Measurements from ENCODE around the gene DDX39B.

DNA sequence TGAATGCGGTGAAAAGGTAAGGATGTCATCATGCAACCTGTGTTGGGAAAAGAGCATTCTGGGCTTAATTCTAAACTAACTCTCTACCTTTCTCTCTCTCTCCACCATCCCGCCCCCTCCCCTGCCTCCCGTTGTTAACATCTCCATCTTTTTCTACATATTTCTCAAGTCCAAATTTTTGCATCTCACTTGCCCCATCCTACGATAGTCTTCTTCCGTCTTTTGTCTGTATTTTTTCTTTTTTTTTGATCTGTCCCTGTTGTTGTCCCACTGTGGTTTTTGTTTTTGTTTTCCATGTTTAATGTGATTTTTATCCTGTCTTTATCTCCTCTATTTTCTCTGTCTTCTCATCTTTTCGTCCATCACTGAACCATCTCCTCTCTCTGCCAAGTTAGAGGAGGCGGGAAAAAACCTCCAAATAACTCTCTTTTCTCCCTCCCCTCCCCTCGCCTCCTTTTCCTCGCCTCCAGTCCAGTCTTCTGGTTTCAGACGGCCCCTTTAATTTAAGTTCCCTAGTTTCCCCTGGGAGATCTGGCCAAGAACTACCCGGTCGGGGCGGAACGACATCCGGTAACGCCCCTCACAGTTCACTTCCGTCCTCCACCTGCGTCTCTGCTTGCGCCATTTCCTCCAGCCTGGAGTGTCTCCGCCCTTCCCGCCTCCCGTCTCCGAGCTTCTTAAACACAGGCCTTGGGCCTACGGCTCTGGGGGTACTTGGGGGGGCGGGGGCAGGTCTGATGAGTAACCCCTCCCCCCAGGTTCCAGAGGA is 5.3 kb upstream of the DDX39B start, which contains the start of gene NFKBIL1:
- TF ChIP-seq CTCF (IDR thresholded peaks at IDR 0.05; ENCODE audit: low read depth, low read length), result no peak
- peak; percentile 74 for TF ChIP-seq MYC (IDR thresholded peaks at IDR 0.05; ENCODE audit: low read depth, low read length)
- TF ChIP-seq POLR2A (IDR thresholded peaks at IDR 0.05; ENCODE audit: extremely low read depth, insufficient read length), result peak; percentile 28

Measured in NB4 (cell line).